Spleen (tissue), 11 donors: ENCODE data around the gene PRM3. TPM values are rescaled to one million over a fixed set of nuclear protein-coding genes. Genes with fewer than 3 reads are reported as not detected.
"Not testable (repeated sequence)": the region's sequence is repeated elsewhere in the genome, so short reads cannot be mapped to it uniquely, and the experiment has no call there.

Source experiments
- DNase-seq: peaks from one replicate; pipeline ENCODE4 v3.0.0-alpha.2; 2020
- H3K27ac ChIP-seq, 8 donors: fragments of 200-600 bp; sonication (generic) in 7 of 8; 1 replicate in 4 of 8; 2 replicates in 4 of 8; pipeline versions ENCODE4 v1.5.0 to v1.8.0; 2016 to 2021; ENCODE audit warnings: inconsistent platforms in 4 of 8, mild to moderate bottlenecking in 4 of 8, moderate library complexity in 1 of 8
- H3K27me3 ChIP-seq, 7 donors: fragments of 200-600 bp; sonication (generic) in 6 of 7; replicated peaks in 1 of 7; 1 replicate in 4 of 7; 2 replicates in 3 of 7; pipeline versions ENCODE4 v1.5.0 to v1.8.0; 2016 to 2021; ENCODE audit warnings: inconsistent platforms in 3 of 7, mild to moderate bottlenecking in 1 of 7
- H3K36me3 ChIP-seq, 6 donors: fragments of 200-600 bp; sonication (generic) in 5 of 6; 1 replicate in 4 of 6; 2 replicates in 2 of 6; pipeline versions ENCODE4 v1.5.0 to v1.8.0; 2016 to 2021; ENCODE audit warnings: inconsistent platforms in 2 of 6
- H3K4me1 ChIP-seq, 6 donors: fragments of 200-600 bp; sonication (generic) in 5 of 6; 1 replicate in 3 of 6; 2 replicates in 3 of 6; pipeline versions ENCODE4 v1.5.0 to v1.8.0; 2016 to 2021; ENCODE audit warnings: inconsistent platforms in 3 of 6
- H3K4me3 ChIP-seq, 8 donors: fragments of 200-600 bp; sonication (generic) in 7 of 8; 1 replicate in 4 of 8; 2 replicates in 4 of 8; pipeline versions ENCODE4 v1.5.0 to v1.8.0; 2016 to 2021; ENCODE audit warnings: inconsistent platforms in 4 of 8, mild to moderate bottlenecking in 4 of 8, moderate library complexity in 2 of 8
- H3K9me3 ChIP-seq, 8 donors: fragments of 200-600 bp; sonication (generic) in 7 of 8; 1 replicate in 4 of 8; 2 replicates in 4 of 8; pipeline versions ENCODE4 v1.5.0 to v1.8.0; 2016 to 2021; ENCODE audit warnings: inconsistent platforms in 4 of 8
- POLR2A ChIP-seq, 3 donors: fragments of 450-650 bp; IDR thresholded peaks; one replicate each; pipeline ENCODE4 v1.5.1; 2017; ENCODE audit warnings: antibody characterized with exemption in 3 of 3, mild to moderate bottlenecking in 1 of 3
- POLR2AphosphoS5 ChIP-seq, 3 donors: sonication (generic); formaldehyde crosslinking; IDR thresholded peaks; one replicate each; pipeline ENCODE4 v1.5.1; 2017; ENCODE audit warnings: antibody characterized with exemption in 3 of 3
- WGBS, 5 donors: extraction: QIAGEN DNeasy Blood & Tissue Kit in 3 of 5; methylation state at CpG; one replicate each; pipeline versions ENCODE4 v1.1.5 to v1.1.7; 2013 to 2018; 5-methylcytosine and 5-hydroxymethylcytosine counted together
- intact Hi-C: fragments of 100-400 bp; cut with DNase I; formaldehyde crosslinking; loops from one replicate; pipeline ENCODE4 v1.15.0; 2023; ENCODE audit warnings: low total_unique reads
- polyA plus RNA-seq, 3 donors: library from polyadenylated mRNA; stranded (reverse); fragments of 200-250 nt; gene quantifications; one replicate each; pipeline ENCODE4 v1.2.1, GENCODE V29; 2013
- total RNA-seq, 7 donors: library from RNA; depleted of rRNA in 3 of 7; stranded (reverse); fragments of >200 nt in 3 of 7; fragmentation: NEBNext Ultra II Directional in 4 of 7; extraction: Animal tissue kit (Norgen Biotek cat#: 25700) in 4 of 7; gene quantifications; one replicate each; pipeline versions ENCODE4 v1.1.0 to v1.2.1, GENCODE V29; 2016 to 2021
- TF ChIP-seq, protein P1 (sequence below), 11 experiments: fragments of 200-600 bp in 7 of 11; fragments of 450-650 bp in 4 of 11; sonication (generic) in 4 of 11; IDR thresholded peaks in 8 of 11; conservative IDR thresholded peaks in 3 of 11; 1 replicate in 7 of 11; 2 replicates in 4 of 11; pipeline versions ENCODE4 v1.4.0 to v1.8.0; 2016 to 2021; ENCODE audit warnings: antibody characterized with exemption in 11 of 11, inconsistent platforms in 4 of 11, mild to moderate bottlenecking in 1 of 11
- donor health status: healthy with polysubstance abuse.
- donor health status: DM: no; HTN: no; CAD: no; lungs with moderate emphysema.
- donor health status: DM: no; HTN: no; CAD: no.
- donor health status: Bipolar disorder and iron deficiency.
- donor health status: healthy.
- donor health status: DM: no; HTN: no; CAD: no.
- donor health status: DM: yes; HTN: yes; CAD: no.

PRM3 gene
- total and polyA plus RNA-seq, 10 donors: not detected

DNA sequence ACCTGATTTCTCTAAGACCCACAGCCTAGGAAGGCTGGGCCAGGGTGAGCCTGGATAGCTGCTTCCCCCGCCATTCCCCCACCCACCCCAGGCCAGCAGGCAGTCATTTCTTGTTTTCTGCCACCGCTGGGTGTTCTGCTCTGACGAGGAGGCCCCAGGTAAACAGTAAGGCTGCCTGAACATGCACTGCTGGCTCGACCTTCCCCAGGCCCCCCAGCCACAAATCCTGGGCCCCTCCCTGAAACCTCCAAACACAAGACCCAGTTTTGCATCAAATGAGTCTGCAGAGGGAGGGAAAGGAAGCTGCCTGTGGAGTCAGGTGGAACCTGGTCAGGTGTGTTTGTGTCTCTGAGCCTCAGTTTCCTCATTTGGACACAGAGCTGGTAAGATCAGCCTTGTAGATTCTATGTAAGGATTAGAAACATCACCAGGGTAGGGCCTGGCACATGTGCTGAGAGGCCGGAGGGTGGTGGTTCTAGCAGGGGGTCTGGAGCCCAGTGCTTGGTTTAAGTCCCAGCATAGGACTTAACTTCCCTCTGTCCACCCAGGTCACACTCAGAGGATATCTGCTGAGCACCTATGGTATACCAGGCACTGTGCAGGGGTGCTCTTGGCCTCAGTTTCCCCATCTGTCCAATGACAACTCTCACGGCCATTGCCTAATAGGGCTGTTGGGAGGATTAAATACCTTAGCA is 26.6 kb upstream of the PRM3 start:
- H3K4me1 ChIP-seq: peaks cover 16 to 61% (median 43%) of the 10 kb centered on the region in 6 donors
- intact Hi-C loops: no loop called here
- peak overlapping the region in 1 of 8 donors; percentile 60 for H3K27ac ChIP-seq
- H3K9me3 ChIP-seq: no peaks in the 10 kb centered on the region
- DNase-seq: no peak
- TF ChIP-seq POLR2AphosphoS5 (IDR thresholded peaks at IDR 0.05) (no peak), POLR2A (IDR thresholded peaks at IDR 0.05) (no peak)
- TF ChIP-seq, protein P1, sequence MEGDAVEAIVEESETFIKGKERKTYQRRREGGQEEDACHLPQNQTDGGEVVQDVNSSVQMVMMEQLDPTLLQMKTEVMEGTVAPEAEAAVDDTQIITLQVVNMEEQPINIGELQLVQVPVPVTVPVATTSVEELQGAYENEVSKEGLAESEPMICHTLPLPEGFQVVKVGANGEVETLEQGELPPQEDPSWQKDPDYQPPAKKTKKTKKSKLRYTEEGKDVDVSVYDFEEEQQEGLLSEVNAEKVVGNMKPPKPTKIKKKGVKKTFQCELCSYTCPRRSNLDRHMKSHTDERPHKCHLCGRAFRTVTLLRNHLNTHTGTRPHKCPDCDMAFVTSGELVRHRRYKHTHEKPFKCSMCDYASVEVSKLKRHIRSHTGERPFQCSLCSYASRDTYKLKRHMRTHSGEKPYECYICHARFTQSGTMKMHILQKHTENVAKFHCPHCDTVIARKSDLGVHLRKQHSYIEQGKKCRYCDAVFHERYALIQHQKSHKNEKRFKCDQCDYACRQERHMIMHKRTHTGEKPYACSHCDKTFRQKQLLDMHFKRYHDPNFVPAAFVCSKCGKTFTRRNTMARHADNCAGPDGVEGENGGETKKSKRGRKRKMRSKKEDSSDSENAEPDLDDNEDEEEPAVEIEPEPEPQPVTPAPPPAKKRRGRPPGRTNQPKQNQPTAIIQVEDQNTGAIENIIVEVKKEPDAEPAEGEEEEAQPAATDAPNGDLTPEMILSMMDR (IDR thresholded peaks at IDR 0.05 in 8 of 11, conservative IDR thresholded peaks at IDR 0.05 in 3 of 11): no peak
- no peak overlapping the region for H3K4me3 ChIP-seq
- 68 to 81% (median 69%) methylated on average over 4 to 6 of the region's 6 CpGs for WGBS, 5 donors
- H3K36me3 ChIP-seq: no peaks in the 10 kb centered on the region
- no peaks in the 10 kb centered on the region for H3K27me3 ChIP-seq

DNA sequence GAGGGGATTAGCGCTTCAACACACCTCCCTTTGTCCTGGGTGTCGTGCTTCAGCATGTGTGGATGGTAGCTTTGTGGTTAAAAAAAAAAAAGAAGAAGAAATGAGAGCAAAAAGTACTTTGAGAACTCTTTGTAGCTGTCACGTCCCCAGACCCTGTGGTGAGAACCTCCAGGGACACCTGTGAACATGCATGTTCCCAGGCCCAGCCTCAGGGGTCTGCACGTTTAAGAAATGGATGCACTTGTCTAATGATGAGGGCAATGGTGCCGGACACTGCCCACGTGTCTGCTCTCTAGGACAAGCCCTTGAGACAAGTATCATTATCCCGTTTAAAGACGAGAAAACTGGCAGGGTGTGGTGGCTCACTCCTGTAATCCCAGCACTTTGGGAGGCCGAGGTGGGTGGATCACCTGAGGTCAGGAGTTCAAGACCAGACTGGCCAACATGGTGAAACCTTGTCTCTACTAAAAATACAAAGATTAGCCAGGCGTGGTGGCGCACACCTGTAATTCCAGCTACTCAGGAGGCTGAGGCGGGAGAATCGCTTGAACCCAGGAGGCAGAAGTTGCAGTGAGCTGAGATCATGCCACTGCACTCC is 25.6 kb upstream of the PRM3 start:
- 70 to 76% (median 71%) methylated on average over 13 of the region's 13 CpGs for WGBS, 5 donors
- H3K36me3 ChIP-seq, H3K4me3 ChIP-seq, DNase-seq, intact Hi-C loops, H3K9me3 ChIP-seq, H3K27me3 ChIP-seq: not testable (repeated sequence)
- TF ChIP-seq POLR2AphosphoS5 (IDR thresholded peaks at IDR 0.05): peak in 1 of 3 donors; percentile 7
- Histone ChIP-seq H3K27ac (peak overlapping the region in 2 of 8 donors; percentile 60), H3K4me1 (peaks cover 16 to 61% (median 39%) of the 10 kb centered on the region in 6 donors)

DNA sequence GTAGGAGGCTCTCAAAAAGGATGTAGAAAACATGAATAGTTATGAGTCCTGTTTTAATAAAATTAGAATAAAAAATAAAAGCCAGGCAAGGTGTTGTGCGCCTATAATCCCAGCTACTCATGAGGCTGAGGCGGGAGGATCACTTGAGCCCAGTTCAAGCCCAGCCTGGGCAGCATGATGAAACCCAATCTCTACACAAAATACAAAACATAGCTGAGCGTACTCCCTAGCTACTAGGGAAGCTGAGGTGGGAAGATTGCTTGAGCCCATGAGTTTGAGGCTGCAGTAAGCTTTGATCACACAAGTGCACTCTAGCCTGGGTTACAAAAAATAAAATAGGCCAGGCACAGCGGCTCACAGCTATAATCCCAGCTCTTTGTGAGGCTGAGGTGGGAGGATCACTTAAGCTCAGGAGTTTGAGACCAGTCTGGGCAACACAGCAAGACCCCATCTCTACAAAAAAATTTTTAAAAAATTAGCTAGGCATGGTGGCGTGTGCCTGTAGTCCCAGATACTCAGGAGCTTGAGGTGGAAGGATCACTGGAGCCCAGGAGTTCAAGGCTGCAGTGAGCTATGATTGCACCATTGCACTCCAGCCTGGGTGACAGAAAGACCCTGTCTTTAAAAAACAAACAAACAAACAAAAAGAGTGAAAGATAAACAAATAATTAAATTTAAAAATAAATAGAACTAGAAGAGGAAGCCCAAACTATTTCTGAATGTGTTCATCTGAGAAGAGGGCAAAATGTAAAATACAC is 24.9 kb upstream of the PRM3 start:
- no peaks in the 10 kb centered on the region for H3K9me3 ChIP-seq
- no peak overlapping the region for H3K4me3 ChIP-seq
- TF ChIP-seq POLR2AphosphoS5 (IDR thresholded peaks at IDR 0.05) (no peak), POLR2A (IDR thresholded peaks at IDR 0.05) (no peak)
- TF ChIP-seq, protein P1 (IDR thresholded peaks at IDR 0.05 in 8 of 11, conservative IDR thresholded peaks at IDR 0.05 in 3 of 11): no peak
- peaks cover 0 to 1% (median 0%) of the 10 kb centered on the region in 7 donors for H3K27me3 ChIP-seq
- no peak for DNase-seq
- peak overlapping the region in 5 of 8 donors; percentile 34 to 66 (median 60) for H3K27ac ChIP-seq
- peaks cover 16 to 62% (median 39%) of the 10 kb centered on the region in 6 donors for H3K4me1 ChIP-seq
- no peaks in the 10 kb centered on the region for H3K36me3 ChIP-seq
- WGBS, 5 donors: 71 to 86% (median 84%) methylated on average over 5 of the region's 5 CpGs
- intact Hi-C loops: no loop called here

DNA sequence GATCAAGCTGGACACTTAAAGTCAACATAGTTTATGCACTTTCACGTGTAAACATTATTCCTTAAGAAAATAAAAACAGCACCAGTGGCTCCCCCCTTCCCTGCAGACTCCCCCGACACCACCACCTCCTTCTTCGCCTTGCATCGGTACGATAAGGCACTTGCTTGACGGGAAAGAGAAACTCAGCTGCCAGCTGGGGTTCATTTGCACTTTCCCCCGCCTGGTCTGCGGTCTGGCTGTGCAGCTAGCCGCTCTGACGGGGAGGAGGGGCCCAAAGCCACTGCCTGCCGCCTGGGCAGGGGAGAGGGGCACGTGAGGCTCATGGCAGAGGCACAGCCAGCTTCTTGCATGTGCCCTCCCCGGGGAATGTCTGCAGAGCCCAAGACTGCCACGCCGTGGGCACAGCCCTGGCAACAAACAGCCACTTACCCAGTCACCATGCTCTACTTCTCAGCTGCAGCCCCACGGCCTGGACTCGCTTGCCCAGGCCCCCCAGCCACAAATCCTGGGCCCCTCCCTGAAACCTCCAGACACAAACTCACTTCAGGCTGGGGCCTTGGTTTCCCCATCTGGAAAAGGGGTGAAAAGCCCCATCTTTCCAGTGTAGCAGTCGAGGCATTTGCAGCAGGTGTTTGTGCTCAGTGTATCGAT is 24.2 kb upstream of the PRM3 start:
- TF ChIP-seq POLR2A (IDR thresholded peaks at IDR 0.05): no peak
- TF ChIP-seq, protein P1 (IDR thresholded peaks at IDR 0.05 in 8 of 11, conservative IDR thresholded peaks at IDR 0.05 in 3 of 11): peak in 5 of 11 experiments; percentile 16 to 44 (median 19)
- TF ChIP-seq POLR2AphosphoS5 (IDR thresholded peaks at IDR 0.05): peak; percentile 89 to 97 (median 92)
- H3K9me3 ChIP-seq: no peaks in the 10 kb centered on the region
- peak overlapping the region in 5 of 8 donors; percentile 34 to 66 (median 60) for H3K27ac ChIP-seq
- H3K4me1 ChIP-seq: peaks cover 16 to 62% (median 37%) of the 10 kb centered on the region in 6 donors
- H3K4me3 ChIP-seq: peak overlapping the region in 4 of 8 donors; percentile 7 to 47 (median 12)
- intact Hi-C loops: no loop called here
- 7 to 12% (median 10%) methylated on average over 14 to 19 of the region's 19 CpGs for WGBS, 5 donors
- H3K36me3 ChIP-seq: no peaks in the 10 kb centered on the region
- peak; percentile 96 for DNase-seq
- H3K27me3 ChIP-seq: peaks cover 0 to 8% (median 0%) of the 10 kb centered on the region in 7 donors
